OCI-LY7 (cell line): ENCODE measurements around the gene HMMR. TPM values are rescaled to one million over a fixed set of nuclear protein-coding genes. Genes with fewer than 3 reads are reported as not detected.

Experiments
- BruUV-seq: library from RNA; stranded (reverse); fragments of 400-500 nt; replicated peaks from 2 replicates; lab custom pipeline; 2021; lab: Mats Ljungman, UMichigan
- CTCF ChIA-PET: fragments of 300-600 bp; sonication (Branson Sonifier 250); formaldehyde crosslinking; loops from one replicate; lab custom pipeline; 2022; ENCODE audit warnings: antibody characterized with exemption; ENCODE audit not compliant: unreplicated experiment; lab: Charles Lee
- POLR2A ChIA-PET: fragments of 300-600 bp; sonication (Branson Sonifier 250); formaldehyde crosslinking; loops from one replicate; lab custom pipeline; 2022; ENCODE audit warnings: antibody characterized with exemption; lab: Charles Lee
- DNase-seq: peaks from one replicate; pipeline ENCODE4 v3.0.0-alpha.2; 2015; ENCODE audit warnings: low spot score
- H2AFZ ChIP-seq: fragments of 200-600 bp; sonication (generic), shearing (Covaris generic); 2 replicates; pipeline ENCODE4 v1.6.1; 2014; ENCODE audit warnings: mild to moderate bottlenecking, antibody characterized with exemption, low read length, moderate library complexity
- H3K27ac ChIP-seq: fragments of 200-600 bp; sonication (generic); 2 replicates; pipeline ENCODE4 v1.5.1; 2014; ENCODE audit warnings: mixed run types, low read depth, mild to moderate bottlenecking, moderate library complexity, low read length, inconsistent platforms; ENCODE audit not compliant: poor library complexity, severe bottlenecking
- H3K36me3 ChIP-seq: fragments of 200-600 bp; sonication (generic); 2 replicates; pipeline ENCODE4 v1.6.1; 2014; ENCODE audit warnings: mild to moderate bottlenecking, antibody characterized with exemption, low read length, moderate library complexity, mixed read lengths; ENCODE audit not compliant: insufficient read depth
- H3K4me1 ChIP-seq: fragments of 200-600 bp; sonication (generic); 2 replicates; pipeline ENCODE4 v1.5.1; 2014; ENCODE audit warnings: mild to moderate bottlenecking, low read length; ENCODE audit not compliant: insufficient read depth, poor library complexity, severe bottlenecking
- H3K4me2 ChIP-seq: fragments of 200-600 bp; sonication (generic); 2 replicates; pipeline ENCODE4 v1.6.1; 2014; ENCODE audit warnings: mild to moderate bottlenecking, low read length
- H3K4me3 ChIP-seq: fragments of 200-600 bp; sonication (generic); 2 replicates; pipeline ENCODE4 v1.5.1; 2014; ENCODE audit warnings: mild to moderate bottlenecking, low read depth, low read length; ENCODE audit not compliant: poor library complexity, severe bottlenecking
- H3K79me2 ChIP-seq: fragments of 200-600 bp; sonication (generic); 2 replicates; pipeline ENCODE4 v1.6.1; 2016; ENCODE audit warnings: low read depth, mild to moderate bottlenecking, low read length, moderate library complexity, mixed read lengths; ENCODE audit not compliant: insufficient read depth
- H3K9me2 ChIP-seq: fragments of 200-600 bp; sonication (generic); 2 replicates; pipeline ENCODE4 v1.6.1; 2016; ENCODE audit warnings: mild to moderate bottlenecking, low read length, mixed read lengths; ENCODE audit not compliant: insufficient read depth
- H3K9me3 ChIP-seq: fragments of 200-600 bp; sonication (generic); 2 replicates; pipeline ENCODE4 v1.6.1; 2014; ENCODE audit warnings: mild to moderate bottlenecking, mixed run types, low read length, mixed read lengths
- H4K20me1 ChIP-seq: fragments of 200-600 bp; sonication (generic); 2 replicates; pipeline ENCODE4 v1.6.1; 2014; ENCODE audit warnings: mild to moderate bottlenecking, antibody characterized with exemption, low read length, moderate library complexity, mixed read lengths; ENCODE audit not compliant: insufficient read depth
- CTCF ChIP-seq: fragments of 200-600 bp; sonication (generic); conservative IDR thresholded peaks from 2 replicates; pipeline ENCODE4 v1.5.1; 2014; ENCODE audit warnings: mild to moderate bottlenecking, antibody characterized with exemption, low read length, moderate library complexity, mixed read lengths
- EZH2phosphoT487 ChIP-seq: fragments of 200-600 bp; sonication (generic); IDR thresholded peaks from 2 replicates; pipeline ENCODE4 v1.6.1; 2018; ENCODE audit warnings: low read depth, borderline replicate concordance, mild to moderate bottlenecking, mixed run types, antibody characterized with exemption, low read length, moderate library complexity, mixed read lengths
- intact Hi-C: fragments of 100-400 bp; cut with micrococcal nuclease; formaldehyde crosslinking; loops from one replicate; pipeline ENCODE4 v1.10.0; 2022; ENCODE audit not compliant: unreplicated experiment
- total RNA-seq, 2 experiments: library from RNA; depleted of rRNA in 1 of 2; stranded (reverse); fragments of >200 nt in 1 of 2; shearing (Covaris generic) in 1 of 2; gene quantifications; 2 replicates each; pipeline ENCODE4 v1.2.3, GENCODE V29; 2014 to 2022

Gene HMMR
- total RNA-seq, 2 experiments from 2014 or later: 44.1 to 107 TPM

- Histone ChIP-seq H3K4me3 (no peak overlapping the region), H3K4me1 (no peaks in the 10 kb centered on the region), H3K27ac (no peak overlapping the region), H3K4me2 (no peak overlapping the region), H2AFZ (no peak overlapping the region), H4K20me1 (no peaks in the 10 kb centered on the region), H3K9me3 (no peaks in the 10 kb centered on the region; the same call in 1 of the 2 replicates), H3K79me2 (no peaks in the 10 kb centered on the region), H3K36me3 (peaks cover 100% of the 10 kb centered on the region), H3K9me2 (no peaks in the 10 kb centered on the region)
- DNase-seq: no peak
- intact Hi-C loops: no loop called here
- POLR2A ChIA-PET: interaction anchor here (0.6 to 2.8 kb wide), 4 partner anchors 8 to 1173 kb away, joined by 3 to 7 read pairs (median 5); no protein-coding TSS in a partner anchor
- no TSS peak for BruUV-seq
- CTCF ChIA-PET: interaction anchor here (0.9 kb wide), 1 partner anchor 14 kb away, joined by 3 read pairs; no protein-coding TSS in a partner anchor
- TF ChIP-seq EZH2phosphoT487 (no peak), CTCF (peak; percentile 42)
Measured at GRCh38 chr5:163489055-163489744, 28.8 kb downstream of the HMMR start.

DNA sequence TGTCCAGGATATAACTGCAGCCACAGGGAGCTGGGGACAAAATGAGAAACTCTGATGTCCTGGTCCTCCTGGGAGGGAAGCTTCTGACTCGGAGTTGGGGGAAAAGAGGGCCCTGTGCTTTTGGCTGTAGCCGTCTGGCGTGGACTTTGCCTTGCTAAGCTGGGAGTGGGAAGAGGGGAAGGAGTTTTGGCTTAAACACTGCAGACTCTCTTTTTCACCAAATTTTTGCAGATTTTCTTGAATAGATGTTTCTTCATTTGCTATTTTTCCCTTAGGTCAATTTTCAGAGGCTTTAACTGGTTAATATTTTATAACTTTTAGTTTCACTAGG, 29.3 kb downstream of the HMMR start:
- POLR2A ChIA-PET: interaction anchor here (0.6 to 2.8 kb wide), 5 partner anchors 8 to 1173 kb away, joined by 3 to 7 read pairs (median 4); no protein-coding TSS in a partner anchor
- intact Hi-C loops: no loop called here
- peaks cover 96% of the 10 kb centered on the region for H3K36me3 ChIP-seq

More for the DNA sequence above, 29.3 kb downstream of the HMMR start:
- DNase-seq: no peak
- Histone ChIP-seq H3K9me3 (no peaks in the 10 kb centered on the region; the same call in 1 of the 2 replicates), H3K27ac (no peak overlapping the region), H4K20me1 (no peaks in the 10 kb centered on the region), H3K4me1 (no peaks in the 10 kb centered on the region), H3K4me2 (no peak overlapping the region), H2AFZ (no peak overlapping the region), H3K4me3 (no peak overlapping the region), H3K9me2 (no peaks in the 10 kb centered on the region), H3K79me2 (no peaks in the 10 kb centered on the region)
- no TSS peak for BruUV-seq
- CTCF ChIA-PET: interaction anchor here (0.9 kb wide), 1 partner anchor 15 kb away, joined by 3 read pairs; no protein-coding TSS in a partner anchor
- TF ChIP-seq CTCF (no peak), EZH2phosphoT487 (no peak)
